HTR-8/SVneo (cell line): Measurements from ENCODE around the gene BIK.

Experiments used
- DNase-seq: peaks from one replicate; pipeline ENCODE4 v3.0.0; 2011; ENCODE audit warnings: low spot score, mixed read lengths; ENCODE audit not compliant: insufficient read length
- FAIRE-seq: peaks from 2 replicates; lab custom pipeline; 2011; peaks lifted over from hg19 to GRCh38; lab: Jason Lieb, UNC

BIK gene

GRCh38 chr22:43173976-43174720, 63.6 kb downstream of the BIK start:
- FAIRE-seq (no peak), DNase-seq (no peak)

GRCh38 chr22:43174941-43175531, 64.5 kb downstream of the BIK start:
- DNase-seq (no peak), FAIRE-seq (no peak)

- no peak for DNase-seq
- FAIRE-seq, result no peak
These were observed 65.5 kb downstream of the BIK start for GRCh38 chr22:43176090-43176489.

- DNase-seq, result no peak
- FAIRE-seq, result no peak
These were observed 66.9 kb downstream of the BIK start for GRCh38 chr22:43177479-43177878.
